ENCODE measurements around the gene TFG.
"Not testable (repeated sequence)": the region's sequence is repeated elsewhere in the genome, so short reads cannot be mapped to it uniquely, and the experiment has no call there.

Gene TFG

DNA sequence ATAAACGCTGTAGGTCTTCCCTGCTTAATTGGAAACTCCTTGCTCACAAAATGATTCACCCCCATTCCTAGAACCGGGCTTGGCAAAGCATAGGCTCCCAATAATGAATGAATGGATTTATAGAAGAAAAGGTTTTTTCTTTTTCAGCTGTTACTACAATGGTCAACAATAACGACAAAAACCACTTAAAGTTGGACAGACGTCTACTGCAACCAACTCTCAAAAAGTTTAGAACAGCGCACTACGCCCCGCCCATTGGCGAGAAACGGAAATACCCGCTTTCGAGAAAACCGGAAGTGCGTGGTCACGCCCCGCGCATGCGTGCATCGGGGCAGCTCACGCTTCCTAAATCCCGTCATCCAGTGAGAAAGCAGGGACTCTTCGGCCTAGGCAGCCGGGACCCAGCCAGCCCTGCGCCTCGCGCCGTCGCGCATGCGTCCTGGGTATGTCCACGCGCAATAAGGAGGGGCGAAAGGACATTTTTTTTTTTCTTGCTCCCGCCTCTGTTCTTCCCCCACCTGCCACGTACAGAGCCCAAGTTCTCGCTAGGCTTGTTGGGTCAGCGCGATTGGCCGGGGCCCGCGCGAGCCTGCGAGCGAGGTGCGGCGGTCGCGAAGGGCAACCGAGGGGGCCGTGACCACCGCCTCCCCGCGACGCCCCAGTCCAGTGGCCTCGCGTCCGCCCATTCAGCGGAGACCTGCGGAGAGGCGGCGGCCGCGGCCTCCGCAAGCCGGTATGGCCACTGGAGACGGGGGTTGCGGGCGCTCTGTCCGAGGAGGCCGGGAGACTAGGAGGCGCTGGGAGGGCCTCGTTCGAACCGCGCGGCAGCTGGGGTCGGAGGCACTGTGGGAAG lies at the start of gene TFG:
TFG (plus strand) TSS at position 506 of the 853 bp plus-strand sequence. CDS start 4,192 bp downstream, outside the sequence.
- peak; percentile 89 to 96 (median 92) for DNase-seq (ENCODE audit: low read depth in 3 of 3)

DNA sequence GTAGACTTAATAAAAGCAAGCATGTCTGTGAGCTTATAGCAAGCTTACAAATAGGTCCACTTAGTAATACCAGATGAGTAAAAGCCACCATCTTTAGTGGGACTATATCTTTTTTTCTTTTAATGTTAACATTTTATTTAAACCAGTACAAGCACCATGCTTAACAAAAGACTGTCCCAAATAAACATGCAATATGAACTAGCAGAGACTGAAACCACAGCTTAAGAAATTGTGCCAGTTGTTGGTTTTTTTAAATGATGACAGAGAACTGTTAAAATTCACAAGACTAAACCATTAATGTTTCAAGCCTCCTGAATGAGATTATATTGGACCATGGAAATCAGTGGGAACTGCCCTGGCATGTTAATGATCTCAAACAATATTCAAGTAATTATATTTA lies 48.0 kb upstream of the TFG start:
- DNase-seq (ENCODE audit: low read depth in 3 of 3), result not testable (repeated sequence)

DNA sequence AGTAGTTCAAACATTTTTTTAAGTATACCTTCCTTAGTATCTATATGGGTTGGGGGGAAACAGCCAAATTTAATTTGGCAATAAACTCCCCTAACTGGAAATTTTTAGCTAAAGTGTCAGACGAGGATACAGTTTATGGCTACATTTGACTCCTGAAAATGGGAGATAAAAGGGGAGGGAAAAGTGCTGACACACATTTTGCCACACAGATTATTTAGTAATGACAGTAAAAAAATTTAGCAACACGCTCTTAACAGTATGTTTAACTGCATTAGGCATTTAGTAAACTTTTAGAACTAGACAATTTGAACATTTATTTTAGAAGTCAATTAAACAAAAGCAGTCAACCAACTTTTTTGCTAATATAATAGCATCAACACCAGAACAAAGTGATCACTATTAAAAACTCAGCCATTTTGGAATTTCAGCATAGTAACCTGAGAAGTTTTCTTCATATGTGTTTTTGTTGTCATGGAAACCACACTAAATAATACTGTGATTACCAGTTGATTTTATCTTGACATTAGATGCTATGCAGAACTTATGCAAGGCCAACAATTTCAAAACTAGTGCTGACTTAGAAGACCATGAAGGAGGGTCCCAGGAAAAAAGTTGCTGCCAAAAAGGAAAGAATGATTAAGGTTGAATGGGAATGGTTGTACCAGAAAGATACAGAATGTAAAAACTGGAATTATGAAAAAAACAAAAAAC lies 47.0 kb upstream of the TFG start:
- DNase-seq (ENCODE audit: low read depth in 3 of 3), result no peak

DNA sequence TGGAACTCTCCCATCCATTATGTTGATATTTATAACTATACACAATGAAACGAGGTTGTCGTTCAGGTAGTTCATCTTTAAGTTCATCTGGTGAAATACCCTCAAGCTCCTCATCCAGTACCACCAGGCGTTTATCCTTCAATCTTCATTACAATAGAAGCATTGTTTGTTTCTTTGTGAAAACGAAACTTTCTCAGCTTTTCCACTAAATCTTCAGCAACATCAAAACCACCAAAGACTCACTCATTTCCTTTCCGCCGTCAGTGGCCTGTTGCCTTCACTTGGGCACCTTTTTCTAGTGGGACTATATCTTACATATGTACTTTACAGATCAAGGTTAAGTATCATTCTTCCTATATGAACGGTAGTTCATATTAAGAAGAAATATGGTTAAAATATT lies 44.1 kb upstream of the TFG start:
- peak in 2 of 3 donors; percentile 14 to 15 for DNase-seq (ENCODE audit: low read depth in 3 of 3)

DNA sequence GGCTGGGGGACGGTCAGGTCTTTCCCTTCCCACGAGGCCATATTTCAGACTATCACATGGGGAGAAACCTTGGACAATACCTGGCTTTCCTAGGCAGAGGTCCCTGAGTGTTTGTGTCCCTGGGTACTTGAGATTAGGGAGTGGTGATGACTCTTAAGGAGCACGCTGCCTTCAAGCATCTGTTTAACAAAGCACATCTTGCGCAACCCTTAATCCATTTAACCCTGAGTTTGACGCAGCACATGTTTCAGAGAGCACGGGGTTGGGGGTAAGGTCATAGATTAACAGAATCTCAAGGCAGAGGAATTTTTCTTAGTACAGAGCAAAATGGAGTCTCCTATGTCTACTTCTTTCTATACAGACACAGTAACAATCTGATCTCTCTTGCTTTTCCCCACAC lies 42.6 kb upstream of the TFG start:
- DNase-seq (ENCODE audit: low read depth in 3 of 3), result not testable (repeated sequence)

DNA sequence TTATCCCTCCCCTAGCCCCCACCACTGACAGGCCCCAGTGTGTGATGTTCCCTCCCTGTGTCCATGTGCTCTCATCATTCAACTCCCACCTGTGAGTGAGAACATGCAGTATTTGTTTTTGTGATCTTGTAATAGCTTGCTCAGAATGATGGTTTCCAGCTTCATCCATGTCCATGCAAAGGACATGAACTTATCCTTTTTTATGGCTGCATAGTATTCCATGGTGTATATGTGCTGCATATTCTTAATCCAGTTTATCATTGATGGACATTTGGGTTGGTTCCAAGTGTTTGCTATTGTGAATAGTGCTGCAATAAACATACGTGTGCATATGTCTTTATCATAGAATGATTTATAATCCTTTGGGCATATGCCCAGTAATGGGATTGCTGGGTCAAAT lies 42.0 kb upstream of the TFG start:
- not testable (repeated sequence) for DNase-seq (ENCODE audit: low read depth in 3 of 3)

DNA sequence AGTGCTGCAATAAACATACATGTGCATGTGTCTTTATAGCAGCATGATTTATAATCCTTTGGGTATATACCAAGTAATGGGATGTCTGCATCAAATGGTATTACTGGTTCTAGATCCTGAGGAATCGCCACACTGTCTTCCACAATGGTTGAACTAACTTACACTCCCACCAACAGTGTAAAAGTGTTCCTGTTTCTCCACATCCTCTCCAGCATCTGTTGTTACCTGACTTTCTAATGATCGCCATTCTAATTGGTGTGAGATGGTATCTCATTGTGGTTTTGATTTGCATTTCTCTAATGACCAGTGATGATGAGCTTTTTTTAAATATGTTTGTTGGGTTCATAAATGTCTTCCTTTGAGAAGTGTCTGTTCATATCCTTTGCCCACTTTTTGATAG lies 38.3 kb upstream of the TFG start:
- DNase-seq (ENCODE audit: low read depth in 3 of 3), result not testable (repeated sequence)

DNA sequence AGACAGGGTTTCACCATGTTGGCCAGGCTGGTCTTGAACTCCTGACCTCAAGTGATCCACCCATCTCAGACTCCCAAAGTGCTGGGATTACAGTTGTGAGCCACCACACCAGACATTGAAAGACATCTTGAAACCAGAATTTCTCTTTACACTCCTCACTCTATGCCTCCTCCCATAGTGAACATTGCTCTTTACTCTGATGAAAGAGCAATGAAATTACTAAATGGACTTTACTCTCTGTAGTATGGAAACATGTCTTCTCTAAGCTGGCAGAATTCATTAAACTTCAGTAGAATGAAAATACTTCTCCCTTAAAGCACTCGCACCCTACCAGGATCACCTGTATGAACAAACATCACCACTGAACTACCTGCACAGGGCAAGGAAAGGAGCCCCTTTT lies 27.8 kb upstream of the TFG start:
- DNase-seq (ENCODE audit: low read depth in 3 of 3), result no peak

DNA sequence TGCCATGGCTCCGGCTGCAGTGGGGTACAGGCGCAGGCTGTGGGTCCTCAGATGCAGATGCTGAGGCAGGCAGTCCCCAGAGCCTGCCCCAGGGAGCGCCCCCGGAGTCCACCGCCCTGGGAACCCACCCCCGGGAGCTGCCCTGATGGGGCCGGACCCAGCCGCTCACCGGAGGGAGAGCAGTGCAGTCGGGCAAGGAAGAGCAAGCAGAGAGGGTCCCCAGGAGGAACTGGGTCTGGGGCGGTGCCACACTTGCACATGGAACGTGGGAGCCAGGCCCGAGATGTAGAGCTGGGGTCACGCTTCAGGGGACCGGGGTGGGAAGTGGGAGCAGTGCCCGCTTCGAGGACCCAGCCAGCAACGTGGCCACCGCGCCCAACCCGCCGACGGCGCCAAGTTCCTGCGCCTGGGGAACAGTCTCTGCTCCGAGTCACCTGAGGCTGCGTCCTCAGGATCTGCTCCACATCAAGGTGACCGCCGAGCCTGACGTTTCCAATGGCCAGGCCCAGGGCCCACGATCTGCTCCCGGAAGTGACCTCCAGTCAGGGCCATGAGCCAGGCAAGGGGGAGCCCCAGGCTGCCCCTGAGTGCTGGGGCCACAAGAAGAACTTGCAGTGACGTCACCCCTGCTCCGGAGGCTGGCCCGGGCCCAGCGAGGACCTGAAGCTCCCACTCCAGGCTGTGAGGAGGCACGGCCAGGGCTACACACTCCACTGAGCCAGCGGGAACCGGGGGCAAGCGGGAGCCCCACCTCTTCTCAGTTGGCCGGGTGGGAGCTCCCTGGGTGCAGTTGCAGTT lies 27.0 kb upstream of the TFG start:
- DNase-seq (ENCODE audit: low read depth in 3 of 3), result no peak

DNA sequence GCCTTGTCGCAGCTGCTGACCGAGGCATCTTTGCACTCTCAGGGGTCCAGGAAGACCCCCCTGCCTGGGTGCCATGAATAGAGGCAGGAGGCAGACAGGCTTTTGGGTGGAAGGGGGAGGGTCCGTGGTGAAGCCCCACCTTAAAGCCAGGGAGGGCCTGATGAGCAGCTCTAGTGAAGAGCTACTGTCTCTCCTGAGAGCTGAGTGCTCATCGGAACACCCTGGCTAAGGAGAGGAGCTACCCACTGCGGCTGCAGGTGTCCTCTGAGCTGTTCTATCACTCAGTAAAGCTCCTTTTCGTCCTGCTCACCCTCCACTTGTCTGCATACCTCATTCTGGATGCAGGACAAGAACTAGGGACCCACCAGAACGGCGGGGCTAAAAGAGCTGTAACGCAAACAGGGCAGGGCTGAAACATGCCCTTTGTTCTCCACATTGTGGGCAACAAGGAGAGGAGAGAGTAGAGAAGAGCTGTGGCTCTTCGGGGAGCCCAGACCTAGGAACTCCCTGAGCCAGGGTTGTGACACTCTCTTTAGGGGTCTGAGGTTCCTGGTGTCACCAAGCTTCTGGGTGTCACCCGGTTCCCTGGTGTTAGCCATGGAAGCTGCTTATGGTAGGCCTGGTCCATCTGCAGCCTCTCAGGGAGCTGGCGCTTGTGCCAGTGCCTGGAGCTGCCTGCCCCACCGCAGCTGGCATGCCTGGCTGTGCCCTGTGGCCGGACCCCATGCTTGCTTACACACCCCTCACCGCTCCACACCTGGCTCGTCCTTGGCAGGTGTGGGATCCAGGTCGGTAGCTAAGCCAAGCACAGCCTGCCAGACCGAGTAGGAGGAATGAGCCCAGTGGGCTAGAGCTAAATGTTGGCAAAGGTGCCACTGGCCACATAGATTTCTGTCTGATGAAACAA lies 26.2 kb upstream of the TFG start:
- DNase-seq (ENCODE audit: low read depth in 3 of 3), result no peak

DNA sequence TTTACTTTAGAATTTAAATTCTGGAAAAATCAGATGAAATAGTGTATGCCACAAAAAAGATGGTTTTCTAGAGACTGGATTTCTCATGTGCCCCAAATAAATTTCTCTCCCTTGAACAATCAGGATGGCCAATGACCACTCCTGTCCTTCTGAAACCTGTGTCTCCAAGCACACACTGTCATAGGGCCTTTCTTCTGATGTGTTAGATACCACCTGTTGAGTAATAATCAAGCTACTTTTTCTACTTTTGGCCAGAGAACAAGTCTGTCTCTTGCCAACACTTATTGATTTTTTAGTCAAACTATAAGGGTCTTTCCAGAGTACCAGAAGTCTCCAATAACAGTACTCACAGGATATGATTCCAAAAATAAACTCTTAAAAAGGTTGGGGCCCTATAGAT lies 16.1 kb upstream of the TFG start:
- DNase-seq (ENCODE audit: low read depth in 3 of 3), result no peak

DNA sequence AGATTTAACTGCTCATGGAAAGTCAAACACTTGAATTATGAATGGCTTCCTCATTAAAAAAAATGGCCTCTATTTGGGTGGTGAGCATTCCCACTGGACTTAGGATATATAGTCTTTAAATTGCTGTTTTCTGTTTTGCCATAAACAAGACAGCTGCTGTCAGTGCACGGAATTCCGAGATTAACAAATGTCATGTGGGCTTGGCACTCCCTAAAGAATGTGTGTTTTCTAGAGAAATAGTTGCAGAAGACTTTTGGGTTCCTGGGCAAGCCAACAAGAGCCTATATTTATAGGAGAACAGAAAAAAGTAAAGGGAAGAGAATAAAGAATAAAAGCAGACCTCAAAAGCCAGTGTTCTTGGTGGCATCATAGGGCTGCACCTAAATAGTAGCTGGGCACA lies 13.6 kb upstream of the TFG start:
- DNase-seq (ENCODE audit: low read depth in 3 of 3), result no peak

DNA sequence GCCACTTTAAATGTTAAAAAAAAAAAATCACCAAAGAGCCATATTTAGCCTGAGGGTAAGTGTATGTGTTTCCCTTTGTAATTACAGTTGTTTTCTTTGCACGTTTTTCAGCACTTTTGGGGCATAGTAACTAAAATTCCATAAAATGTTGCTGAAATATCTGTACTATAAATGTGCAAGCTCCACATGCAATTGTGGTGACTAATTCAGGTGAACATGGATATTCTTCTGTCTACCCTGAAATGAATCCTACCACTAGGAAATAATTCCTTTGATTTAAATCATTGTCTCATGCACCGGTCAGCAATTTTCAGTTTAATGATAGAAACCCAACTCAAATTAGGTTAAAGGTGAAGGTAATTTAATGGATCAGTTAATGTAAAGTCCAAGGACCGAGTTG lies 13.1 kb upstream of the TFG start:
- DNase-seq (ENCODE audit: low read depth in 3 of 3), result no peak

DNA sequence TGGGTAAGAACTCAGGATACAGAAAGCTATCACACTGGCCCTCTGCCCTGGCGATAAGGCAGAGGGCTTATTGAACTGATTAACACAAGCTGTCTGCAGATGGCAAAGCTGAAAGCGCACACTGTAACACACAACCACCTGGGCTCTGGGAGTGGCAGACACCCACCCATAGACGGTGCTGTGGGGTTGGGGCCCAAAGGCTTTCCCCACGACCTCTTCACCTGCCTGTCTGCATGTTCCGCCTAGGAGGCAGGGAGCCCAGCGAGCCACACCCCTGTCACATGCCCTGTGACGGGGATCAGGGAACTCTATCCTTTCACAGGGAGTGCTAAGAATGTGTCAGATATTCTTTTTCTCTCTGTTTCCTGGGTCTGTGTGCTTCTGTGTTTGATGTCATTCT lies 12.1 kb upstream of the TFG start:
- no peak for DNase-seq (ENCODE audit: low read depth in 3 of 3)

DNA sequence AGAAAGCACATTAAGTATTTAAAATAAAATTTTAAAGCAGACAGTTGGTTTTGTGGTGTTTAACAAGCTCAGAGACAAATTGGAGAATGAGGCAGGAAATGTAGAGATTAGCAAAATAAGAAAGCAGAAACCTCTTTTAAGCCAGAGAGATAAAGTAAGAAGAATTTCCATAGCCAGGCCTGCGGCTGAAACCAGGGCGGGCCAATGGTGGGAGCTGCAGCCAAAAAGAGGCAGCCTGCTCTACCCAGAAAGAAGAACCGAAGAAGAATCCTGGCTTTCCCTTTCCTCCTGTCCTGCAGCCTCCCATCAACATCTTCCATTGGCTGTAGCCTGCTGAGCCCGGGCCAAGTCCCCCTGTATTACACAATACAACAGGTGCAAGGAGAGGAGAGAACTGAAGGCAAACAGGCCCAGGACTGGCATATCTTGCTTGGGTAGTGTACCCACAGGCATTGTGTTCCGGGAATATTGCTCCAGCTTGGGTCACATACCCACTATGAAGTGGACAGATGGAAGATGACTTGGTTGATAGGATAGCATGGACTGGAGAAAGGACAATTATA lies 11.5 kb upstream of the TFG start:
- no peak for DNase-seq (ENCODE audit: low read depth in 3 of 3)

DNA sequence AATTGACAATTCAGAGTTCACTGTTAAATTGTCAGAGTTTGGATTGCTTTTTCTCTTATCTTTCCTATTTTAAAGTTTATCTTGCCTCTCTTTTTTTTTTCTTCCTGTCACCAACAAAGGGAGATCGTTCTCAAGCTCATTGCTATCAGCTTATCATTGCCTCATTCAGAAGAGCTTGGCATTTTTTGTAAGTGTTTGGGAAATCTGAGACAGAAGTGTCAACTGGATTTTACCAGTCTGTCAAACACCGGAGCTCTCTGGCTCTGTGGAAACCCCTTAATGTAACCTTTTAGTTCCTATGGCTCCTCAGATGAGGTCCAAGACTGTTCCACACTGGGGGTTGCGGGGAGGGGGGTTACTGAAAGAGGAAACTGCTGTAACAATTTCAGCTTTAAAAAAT lies 10.6 kb upstream of the TFG start:
- DNase-seq (ENCODE audit: low read depth in 3 of 3), result no peak

DNA sequence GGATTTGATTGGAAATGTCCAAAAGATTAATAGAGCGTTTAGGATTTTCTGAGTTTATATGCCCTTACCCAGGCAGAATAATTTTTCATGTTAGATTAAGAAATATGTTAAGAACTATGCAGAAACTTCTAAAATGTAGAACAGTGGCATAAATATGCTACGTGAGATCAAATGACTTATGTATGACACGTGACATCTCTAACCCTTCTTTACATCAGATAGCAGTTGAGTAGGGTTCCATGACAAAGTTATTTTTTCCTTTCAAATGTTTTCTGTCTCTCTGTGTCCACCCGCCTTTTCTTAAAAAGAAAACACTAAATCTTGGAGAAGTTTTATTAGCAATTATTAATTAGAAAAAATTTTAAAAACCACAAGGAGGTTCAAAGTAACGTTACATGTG lies 8.6 kb upstream of the TFG start:
- DNase-seq (ENCODE audit: low read depth in 3 of 3), result no peak

DNA sequence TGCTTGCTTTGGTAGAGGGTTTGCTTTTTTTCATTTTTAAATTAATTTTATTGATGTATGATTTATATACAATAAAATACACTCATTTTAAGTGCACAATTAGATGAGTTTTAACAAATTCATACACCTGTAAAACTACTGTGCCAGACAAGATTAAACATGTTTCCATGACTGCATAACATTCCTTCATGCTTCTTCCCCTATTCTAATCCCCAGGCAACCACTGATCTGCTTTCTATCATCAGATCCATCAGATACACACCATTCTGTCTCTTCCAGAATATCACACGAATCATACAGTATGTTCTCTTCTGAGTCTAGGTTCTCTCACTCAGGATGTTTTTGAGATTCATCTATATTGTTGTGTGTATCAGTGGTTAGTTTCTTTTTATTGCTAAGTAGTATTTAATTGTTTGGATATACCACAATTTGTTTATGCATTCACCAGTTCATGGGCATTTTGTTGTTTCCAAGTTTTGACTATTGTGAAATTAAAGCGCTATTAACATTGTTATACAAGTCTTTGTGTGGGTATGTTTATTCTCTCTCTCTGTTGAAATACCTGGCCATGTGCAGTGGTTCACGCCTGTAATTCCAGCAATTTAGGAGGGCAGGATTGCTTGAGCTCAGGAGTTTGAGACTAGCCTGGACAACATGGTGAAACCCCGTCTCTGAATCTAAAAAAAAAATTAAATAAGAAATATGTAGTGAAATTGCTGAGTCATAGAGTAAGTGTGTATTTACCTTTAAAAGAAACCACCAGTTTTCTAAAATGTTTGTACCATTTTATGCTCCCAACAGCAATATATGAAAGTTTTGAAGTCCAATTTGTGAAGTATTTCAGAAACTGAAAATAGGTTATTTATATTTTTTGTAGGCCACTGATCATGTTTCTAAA lies 7.0 kb upstream of the TFG start:
- DNase-seq (ENCODE audit: low read depth in 3 of 3), result no peak

DNA sequence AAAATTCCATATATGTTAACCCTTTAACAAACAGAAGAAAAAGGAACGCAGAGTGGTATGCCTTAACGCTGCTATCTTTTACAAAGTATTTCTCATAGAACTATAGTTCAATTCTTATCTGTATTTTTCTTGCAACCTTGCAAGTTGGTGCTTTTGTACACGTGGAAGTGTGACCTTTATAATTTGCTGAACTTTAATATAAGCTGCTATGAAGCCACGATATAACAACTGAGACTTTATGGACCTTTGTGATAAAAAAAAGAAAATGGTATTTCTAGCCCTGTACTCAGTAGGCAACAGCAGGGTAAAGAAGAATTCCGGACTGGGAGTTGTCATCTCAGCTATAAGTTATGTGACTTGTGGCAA lies 6.3 kb upstream of the TFG start:
- no peak for DNase-seq (ENCODE audit: low read depth in 3 of 3)

DNA sequence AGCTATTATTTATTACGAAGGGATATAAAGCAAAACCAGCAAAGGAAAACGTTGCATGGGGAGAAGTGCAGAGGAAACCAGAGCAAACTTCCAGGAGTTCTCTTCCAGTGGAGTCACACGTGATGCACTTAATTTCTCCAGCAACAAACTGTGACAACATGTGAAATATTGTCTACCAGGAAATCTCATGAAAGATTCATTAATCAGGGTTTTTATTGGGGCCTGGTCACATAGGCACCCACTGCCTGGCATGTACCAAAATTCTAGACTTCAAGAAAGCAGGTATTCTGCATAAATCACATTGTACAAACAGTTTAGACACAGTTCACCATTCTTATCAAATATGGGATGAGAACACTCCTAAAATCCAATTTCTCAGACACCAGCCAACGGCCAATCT lies 5.4 kb upstream of the TFG start:
- no peak for DNase-seq (ENCODE audit: low read depth in 3 of 3)

Data from stimulated activated CD4-positive, alpha-beta T cell treated with anti-CD3 and anti-CD28 coated beads, TNF-alpha, amount 100 ng/mL, for 48 hours (primary cell).